NCI-H2227 treated with DMSO at 0.1 percent for 48 hours (cell line): ENCODE data around the gene FIP1L1.
"Not testable (repeated sequence)": the region's sequence is repeated elsewhere in the genome, so short reads cannot be mapped to it uniquely, and the experiment has no call there.

Source experiments
- DNase-seq: peaks from one replicate; lab custom pipeline; 2025; lab: John Stamatoyannopoulos, UW

The FIP1L1 gene

DNA sequence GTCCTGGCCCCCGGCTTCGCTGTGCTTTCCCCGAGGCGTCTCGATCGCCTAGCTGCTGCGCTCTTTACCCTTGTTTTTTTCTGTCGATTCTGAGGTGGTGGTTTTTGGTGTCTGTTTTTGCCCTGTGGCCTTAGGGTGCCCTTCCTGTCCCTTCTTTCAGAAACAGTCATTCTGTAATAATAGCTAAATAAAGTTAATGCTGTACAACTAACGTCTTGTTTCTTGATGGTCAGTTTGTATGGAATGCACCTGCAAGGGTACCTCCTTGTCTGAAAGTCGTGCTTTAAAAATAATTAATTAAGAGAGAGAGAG lies 686 bp downstream of the FIP1L1 start:
- DNase-seq: no peak

- no peak for DNase-seq
These were observed 2.8 kb downstream of the FIP1L1 start for GRCh38 chr4:53380221-53380620.

- DNase-seq: not testable (repeated sequence)
These were observed 32.0 kb downstream of the FIP1L1 start for GRCh38 chr4:53409479-53409878.

GRCh38 chr4:53419208-53419607 lies 41.8 kb downstream of the FIP1L1 start:
- DNase-seq: no peak

DNA sequence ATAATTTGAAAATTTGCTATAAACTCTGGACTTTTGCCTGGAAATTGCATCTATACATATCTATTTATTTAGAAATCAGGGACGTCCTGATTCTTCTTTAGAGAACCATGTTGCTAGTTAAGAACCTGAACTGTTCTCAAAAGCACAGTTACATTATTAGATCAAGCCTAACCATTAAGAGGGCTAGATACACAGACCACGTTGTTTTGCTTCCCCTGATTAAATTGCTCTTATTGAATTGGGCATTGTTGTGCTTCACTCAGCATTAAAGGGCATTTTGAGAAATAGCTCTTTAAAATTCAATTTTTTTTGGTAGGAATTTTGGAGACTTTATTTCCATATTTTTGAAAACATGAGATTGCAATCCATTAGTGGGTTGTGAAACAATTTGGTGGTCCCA lies 44.4 kb downstream of the FIP1L1 start:
- no peak for DNase-seq

DNA sequence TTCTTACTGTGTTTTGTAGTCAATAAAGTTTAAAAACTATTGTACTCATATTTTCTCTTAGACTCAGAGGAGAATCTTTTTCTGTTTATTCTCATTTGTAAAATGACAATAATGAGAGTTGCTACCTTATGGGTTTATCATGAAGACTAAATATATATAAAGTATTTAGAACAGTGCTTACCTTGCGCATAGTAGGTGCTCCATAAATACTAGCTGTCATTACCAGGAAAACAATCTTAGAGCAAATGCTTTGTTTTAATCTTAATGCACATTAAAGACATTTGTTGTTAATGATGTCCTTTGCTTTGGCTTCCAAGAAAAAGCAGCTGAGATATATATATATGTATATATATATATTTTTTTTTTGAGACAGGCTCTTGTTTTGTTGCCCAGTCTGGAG lies 44.9 kb downstream of the FIP1L1 start:
- no peak for DNase-seq

- no peak for DNase-seq
These were observed 46.8 kb downstream of the FIP1L1 start for GRCh38 chr4:53424280-53424679.

DNA sequence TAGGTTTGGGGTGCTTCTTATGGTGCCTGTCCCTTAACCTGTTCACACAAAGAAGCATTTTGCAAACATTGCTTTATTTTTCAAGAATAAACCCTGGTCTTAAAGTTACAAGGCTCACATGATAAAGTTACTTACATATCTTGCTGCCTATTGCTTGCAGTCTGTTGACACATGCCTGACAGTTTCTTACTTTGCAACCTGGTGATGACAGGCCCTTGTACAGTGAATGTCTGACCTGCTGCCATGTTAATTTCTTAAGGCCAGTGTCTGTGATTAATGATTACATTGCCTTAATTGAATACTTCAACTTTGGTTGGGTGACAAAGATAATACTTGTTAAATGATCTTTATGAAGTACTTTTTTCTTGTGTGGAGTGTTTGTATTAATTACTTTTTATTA lies 49.9 kb downstream of the FIP1L1 start:
- DNase-seq: no peak

- no peak for DNase-seq
These were observed 53.6 kb downstream of the FIP1L1 start for GRCh38 chr4:53431052-53431451.

DNA sequence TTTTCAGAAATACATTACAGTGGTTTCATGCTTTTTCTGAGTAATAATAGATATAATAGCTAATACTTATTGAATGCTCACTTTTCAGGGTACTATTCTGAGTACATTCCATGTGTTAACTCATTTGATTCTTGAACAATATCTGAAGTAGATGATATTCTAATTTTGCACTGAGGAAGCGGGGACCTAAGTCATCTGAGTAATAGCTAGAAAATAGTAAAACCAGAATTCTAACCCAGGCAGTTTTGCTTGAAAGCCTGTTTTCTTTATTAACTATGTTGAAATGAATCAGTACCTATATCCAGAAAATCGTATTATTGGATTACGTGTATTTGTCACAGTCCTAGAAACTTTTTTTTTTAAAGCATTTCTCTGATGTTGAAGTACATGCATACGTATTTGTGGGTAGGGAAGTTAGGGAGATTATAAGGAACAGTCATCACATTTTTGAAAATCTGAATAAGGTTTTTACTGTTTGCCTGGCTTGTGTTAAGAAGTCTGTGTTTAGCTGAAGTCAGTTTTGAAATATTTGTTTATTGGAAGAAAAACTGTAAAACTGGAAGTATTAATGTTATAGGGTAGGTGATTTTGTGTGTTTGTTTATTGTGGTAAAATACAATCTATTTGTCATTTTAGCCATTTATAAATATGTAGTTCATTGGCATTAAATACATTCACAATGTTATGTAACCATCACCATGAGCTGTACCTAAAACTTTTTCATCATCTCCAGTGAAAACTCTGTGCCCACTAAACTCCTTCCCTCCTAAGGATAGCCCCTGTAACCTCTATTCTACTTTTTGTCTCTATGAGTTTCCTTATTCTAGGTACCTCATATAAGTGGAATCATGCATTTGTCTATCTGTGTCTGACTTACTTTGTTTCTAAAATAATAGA lies 55.3 kb downstream of the FIP1L1 start:
- no peak for DNase-seq

GRCh38 chr4:53436251-53436650 lies 58.8 kb downstream of the FIP1L1 start:
- DNase-seq: no peak

GRCh38 chr4:53441564-53441963 lies 64.1 kb downstream of the FIP1L1 start:
- no peak for DNase-seq

DNA sequence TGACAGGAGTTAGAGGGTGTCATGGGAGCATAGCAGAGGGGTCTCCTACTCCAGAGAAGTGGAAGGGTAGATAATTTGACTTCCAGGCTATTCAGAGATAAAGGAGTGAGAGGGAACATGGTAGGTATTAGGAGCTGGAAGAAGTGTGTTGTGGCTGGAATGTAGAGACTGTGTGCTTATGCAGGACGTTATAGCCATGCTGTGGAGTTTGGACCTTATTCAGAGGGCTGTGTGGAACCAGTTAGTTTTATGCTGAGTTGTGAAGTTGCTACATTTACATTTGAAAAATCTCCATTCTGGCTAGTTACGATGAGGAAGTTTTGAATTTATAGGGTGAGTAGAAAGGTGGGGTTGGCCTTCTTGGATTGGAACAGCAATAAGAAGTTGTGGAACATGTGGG lies 67.5 kb downstream of the FIP1L1 start:
- DNase-seq: no peak

- DNase-seq: no peak
These were observed 73.3 kb downstream of the FIP1L1 start for GRCh38 chr4:53450773-53451172.

DNA sequence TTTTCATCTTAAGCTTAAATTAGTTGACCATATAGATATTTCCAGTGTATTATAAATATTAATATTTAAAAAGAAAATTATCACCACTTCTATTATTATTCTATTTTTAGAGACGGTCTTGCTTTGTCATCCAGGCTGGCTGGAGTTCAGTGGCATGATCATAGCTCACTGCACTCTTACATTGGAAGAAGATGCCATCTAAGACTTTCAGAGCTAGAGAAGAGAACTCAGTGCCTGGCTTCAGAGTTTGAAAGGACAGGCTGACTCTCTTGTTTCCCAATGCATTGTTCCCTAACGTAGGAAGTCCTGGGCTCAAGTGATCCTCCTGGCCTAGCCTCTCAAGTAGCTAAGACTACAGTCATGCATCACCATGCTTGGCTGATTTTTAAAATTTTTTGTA lies 75.9 kb downstream of the FIP1L1 start:
- DNase-seq: no peak

GRCh38 chr4:53455766-53456165 lies 78.3 kb downstream of the FIP1L1 start:
- DNase-seq: no peak

DNA sequence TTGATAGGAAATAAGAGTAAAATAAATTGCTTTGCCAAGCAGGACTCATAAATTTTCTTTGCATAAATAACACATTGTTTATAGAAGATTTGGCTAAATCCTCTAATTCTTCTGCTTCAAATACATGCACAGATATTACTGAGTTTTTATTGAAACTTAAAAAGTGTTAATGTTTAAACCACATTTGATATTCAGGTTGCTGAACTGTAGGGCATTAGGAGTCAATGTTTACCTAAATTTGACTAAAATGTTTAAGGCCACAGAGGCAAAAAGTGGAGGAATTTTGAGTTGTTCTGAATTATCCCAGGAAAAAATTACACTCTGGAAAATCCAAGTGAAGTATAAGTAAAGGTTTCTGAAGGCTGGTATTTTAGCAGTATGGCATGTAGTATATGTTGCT lies 78.7 kb downstream of the FIP1L1 start:
- DNase-seq: no peak

- DNase-seq: no peak
These were observed 82.1 kb downstream of the FIP1L1 start for GRCh38 chr4:53459548-53459947.

DNA sequence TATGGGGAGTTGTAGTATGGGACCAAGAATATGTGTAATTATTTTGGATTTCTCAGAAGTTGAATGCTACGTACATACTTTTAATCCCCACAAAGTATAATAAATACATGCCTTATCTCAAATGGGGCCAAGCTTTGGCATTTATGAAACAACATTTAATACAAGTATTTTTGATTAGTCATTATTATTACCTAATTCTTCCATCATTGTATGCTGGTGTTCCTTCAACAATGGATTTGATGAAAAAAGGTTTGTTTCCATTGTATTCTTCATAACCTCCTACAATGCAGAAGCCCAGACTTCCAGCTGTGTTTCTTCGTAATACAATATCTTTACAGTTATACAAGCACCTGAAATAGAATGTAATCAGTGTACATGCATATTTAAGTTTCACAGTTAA lies 83.8 kb downstream of the FIP1L1 start:
- no peak for DNase-seq

GRCh38 chr4:53463340-53463739 lies 85.9 kb downstream of the FIP1L1 start:
- no peak for DNase-seq

DNA sequence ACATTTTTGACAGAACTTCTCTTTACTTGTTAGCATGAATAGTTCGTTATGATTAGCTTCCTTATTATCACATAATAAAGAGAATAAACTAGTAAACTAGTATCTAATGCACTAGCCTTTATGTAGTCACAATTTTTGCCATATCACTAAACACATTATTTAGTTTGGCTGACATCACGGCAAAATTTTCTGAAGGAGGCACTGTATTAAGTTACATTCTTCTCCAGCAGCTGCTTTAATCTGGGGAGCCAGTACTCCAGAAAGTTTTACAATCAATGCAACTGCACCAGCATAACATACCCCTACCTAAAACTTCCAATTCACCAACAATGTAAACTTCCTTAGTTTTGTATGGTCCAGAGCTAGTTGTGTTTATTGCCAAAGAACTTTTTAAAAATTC lies 87.8 kb downstream of the FIP1L1 start:
- no peak for DNase-seq

DNA sequence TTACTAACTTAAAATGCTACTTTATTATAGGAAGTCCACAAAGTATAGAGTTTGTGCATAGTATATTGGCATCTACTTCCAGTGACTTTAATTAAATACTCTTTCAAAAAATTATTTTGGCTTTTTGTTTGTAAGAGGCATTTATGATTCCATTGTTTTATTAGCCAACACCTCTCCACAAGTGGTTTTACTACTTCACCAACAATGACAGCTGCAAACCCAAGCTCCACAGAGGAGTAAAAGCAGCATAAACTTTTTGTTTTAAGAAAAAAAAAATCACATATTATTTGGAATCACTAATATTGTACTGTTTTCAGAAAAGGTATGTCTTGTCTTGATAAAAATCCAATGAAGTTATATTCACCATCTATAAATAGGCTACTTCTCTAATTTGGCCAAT lies 88.5 kb downstream of the FIP1L1 start:
- DNase-seq: no peak

DNA sequence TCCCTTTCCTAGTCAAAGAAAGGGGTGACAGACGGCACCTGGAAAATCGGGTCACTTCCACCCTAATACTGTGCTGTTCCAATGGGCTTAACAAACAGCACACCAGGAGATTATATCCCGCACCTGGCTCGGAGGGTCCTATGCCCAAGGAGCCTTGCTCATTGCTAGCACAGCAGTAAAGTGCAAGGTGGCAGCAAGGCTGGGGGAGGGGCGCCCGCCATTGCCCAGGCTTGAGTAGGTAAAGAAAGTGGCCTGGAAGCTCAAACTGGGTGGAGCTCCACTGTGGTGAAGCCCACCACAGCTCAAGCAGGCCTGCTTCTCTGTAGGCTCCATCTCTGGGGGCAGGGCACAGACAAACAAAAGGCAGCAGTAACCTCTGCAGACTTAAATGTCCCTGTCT lies 89.1 kb downstream of the FIP1L1 start:
- not testable (repeated sequence) for DNase-seq
